GM21367 (cell line): Measurements from ENCODE around the gene ACP4.

Source experiments
- ATAC-seq: cut with Tn5 transposase; IDR thresholded peaks from one replicate; pipeline ENCODE4 v1.9.1; 2021; ENCODE audit not compliant: unreplicated experiment

ACP4 gene

DNA sequence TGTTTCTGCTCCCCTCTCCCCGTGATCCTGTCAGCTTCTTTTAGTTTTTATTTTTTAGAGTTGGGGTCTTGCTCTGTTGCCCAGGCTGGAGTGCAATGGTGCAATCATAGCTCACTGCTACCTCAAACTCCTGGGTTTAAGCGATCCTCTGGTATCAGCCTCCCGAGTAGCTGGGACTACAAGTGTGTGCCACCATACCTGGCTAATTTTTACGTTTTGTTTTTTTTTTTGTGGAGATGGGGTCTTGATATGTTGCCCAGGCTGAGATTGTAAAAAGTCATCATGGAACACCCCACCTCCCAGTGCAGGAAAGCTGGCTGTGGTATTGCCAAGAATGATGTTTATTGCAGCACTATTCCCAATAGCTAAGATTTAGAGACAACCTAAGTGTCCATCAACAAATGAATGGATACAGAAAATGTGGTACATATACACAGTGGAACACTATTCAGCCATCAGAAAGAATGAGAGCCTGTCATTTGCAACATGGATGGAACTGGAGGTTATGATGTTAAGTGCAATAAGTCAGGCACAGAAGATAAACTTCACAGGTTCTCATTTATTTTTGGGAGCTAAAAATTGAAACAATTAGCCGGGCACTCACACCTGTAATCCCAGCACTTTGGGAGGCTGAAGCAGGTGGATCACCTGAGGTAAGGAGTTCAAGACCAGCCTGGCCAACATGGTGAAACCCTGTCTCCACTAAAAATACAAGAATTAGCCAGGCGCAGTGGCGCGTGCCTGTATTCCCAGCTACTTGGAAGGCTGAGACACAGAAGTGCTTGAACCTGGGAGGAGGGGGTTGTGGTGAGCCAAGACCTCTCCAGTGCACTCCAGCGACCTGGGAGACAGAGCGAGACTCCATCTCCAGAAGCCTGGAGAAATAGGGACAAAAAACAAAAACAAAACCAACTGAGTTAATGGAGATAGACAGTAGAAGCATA lies 49.8 kb downstream of the ACP4 start:
- ATAC-seq: no peak

DNA sequence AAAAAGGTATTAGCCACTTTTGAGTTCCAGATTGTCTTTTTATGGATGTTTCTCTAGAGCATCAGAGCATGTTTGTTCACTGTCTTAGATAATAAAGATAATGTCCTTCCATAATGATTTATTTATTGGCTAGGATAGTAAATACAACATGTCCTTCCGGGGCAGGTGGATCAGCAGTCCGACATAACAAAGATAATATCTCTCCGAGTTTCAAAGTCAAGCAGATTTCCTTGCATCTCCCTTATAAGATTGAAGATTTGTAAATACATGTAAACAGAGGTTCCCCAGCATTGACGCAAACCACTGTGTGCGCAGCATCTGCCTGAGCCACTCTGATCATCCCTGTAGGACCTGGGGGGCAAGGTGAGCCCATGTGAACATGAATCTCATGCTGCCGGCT lies 51.9 kb downstream of the ACP4 start:
- ATAC-seq: no peak

- ATAC-seq: no peak
Observed at GRCh38 chr19:50843205-50843604, 53.0 kb downstream of the ACP4 start.

- ATAC-seq: no peak
Observed at GRCh38 chr19:50843701-50844221, 53.5 kb downstream of the ACP4 start.

GRCh38 chr19:50844296-50844935 lies 54.2 kb downstream of the ACP4 start:
- ATAC-seq: no peak
